NCI-H1436 treated with DMSO at 0.1 percent for 48 hours (cell line): Measurements from ENCODE around the gene UBE2D1.
"Not testable (repeated sequence)": the region's sequence is repeated elsewhere in the genome, so short reads cannot be mapped to it uniquely, and the experiment has no call there.

Experiments used
- DNase-seq: peaks from one replicate; lab custom pipeline; 2025; lab: John Stamatoyannopoulos, UW

Gene UBE2D1

GRCh38 chr10:58384095-58384494 is 49.3 kb downstream of the UBE2D1 start:
- no peak for DNase-seq

- DNase-seq = no peak
Measured at GRCh38 chr10:58384544-58384998, 49.8 kb downstream of the UBE2D1 start.

GRCh38 chr10:58384999-58385783 is 50.4 kb downstream of the UBE2D1 start, which contains the start of gene TFAM:
TFAM (plus strand) TSS chr10:58385410; CDS start chr10:58385548, 138 bp downstream.
- DNase-seq = peak; percentile 84

- no peak for DNase-seq
Measured at GRCh38 chr10:58385784-58386112, 50.9 kb downstream of the UBE2D1 start.

GRCh38 chr10:58389024-58389423 is 54.2 kb downstream of the UBE2D1 start:
- no peak for DNase-seq

DNA sequence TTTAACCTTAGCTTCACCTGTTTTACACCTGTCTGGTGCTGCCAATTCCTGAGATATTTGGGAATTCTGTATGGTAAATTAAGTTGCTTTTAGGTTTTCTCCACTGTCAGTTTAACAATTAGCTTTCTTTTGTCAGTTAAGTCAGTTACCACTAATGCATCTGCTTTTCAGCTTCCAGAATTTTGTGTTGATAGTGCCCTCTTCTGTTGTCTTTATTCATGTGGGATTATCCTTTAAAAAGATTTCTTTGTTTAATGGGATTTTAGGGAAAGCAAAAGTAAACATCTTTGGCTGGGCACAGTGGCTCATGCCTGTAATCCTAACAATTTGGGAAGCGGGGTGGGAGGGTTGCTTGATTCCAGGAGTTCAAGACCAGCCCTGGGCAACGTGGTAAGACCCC is 58.5 kb downstream of the UBE2D1 start:
- DNase-seq = no peak

DNA sequence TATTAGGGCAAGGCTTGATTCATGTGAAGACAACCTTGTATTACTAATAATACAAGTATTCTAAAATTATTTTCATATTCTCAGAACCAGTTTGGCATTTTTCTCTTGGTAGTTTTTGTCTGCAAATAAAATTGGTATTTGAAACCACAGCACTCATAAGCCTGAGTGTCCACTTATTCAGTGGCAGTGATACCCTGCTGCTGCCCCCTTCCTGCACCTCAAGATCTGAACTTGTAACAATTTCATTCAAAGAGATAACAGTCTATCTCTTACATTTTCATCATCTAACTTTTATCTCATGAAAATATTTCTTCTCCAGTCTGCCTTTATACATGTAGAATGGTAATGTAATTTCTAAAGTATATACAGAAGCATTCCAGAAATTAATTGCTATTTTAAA is 59.7 kb downstream of the UBE2D1 start:
- DNase-seq = no peak

- DNase-seq = no peak
Measured at GRCh38 chr10:58396057-58396456, 61.3 kb downstream of the UBE2D1 start.

DNA sequence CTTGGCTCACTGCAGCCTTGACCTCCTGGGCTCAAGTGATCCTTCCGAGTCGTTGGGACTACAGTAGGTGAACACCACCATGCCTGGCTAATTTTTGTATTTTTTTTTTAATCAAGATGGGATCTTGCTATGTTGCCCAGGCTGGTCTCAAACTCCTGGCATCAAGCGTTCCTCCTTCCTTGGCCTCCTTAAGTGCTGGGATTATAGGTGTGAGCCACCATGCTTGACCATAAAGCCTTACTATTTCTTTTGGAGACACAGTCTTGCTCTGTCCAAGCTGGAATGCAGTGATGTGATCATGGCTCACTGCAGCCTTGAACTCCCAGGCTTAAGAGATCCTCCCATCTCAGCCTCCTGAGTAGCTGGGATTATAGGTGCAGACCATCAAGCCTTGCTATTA is 63.0 kb downstream of the UBE2D1 start:
- no peak for DNase-seq

DNA sequence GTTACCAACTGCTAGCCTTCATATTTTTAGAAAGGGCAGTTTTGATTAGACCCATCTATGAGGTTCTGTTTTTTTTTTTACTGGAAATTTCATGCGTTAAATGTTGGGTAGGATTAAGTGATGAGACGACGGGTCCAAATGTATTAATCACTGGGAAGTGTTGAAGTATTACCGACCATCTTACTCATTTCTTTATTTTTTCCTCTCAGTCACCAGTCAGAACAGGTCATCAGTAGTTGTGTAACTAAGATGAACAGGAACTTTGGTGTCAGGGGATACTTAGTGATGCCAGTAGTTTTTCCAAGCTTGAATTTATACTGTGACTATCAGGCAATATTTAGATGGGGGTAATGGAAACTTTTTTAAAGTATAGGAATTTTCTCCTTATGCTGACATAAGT is 64.6 kb downstream of the UBE2D1 start:
- no peak for DNase-seq

DNA sequence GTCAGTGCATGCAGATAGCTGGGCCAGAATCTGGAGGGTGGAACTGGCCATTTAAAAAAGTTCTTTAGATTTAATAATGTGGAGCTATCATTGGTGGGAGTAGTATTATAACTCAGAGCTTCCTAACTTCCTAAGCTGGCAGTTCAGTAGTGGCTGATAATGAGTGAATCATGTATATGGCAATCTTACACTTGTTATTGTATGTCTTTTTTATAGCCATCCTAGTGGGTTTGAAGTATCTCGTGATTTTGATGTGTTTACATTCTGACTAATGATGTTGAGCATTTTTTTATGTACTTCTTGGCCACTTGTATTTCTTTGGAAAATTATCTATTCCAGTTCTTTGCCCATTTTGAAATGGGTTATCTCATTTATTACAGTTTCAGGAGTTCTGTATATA is 65.8 kb downstream of the UBE2D1 start:
- no peak for DNase-seq

DNA sequence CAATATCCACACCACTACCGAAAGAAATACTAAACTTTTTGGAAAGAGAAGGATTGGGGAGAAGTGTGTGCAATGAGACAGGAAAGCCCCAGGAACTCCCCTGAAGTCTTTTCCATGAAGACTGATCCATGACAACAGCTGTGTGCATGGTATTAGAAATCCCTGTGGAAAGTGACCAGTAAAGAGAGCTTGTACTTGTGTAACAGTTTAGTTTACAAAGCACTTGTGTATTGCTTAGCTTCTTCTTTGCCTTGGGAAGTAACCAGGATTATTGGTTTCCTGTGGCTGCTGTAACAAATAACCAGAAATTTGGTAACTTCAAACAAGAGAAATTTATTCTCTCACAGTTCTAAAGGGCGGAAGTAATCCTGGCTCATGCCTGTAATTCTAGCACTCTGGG is 69.2 kb downstream of the UBE2D1 start:
- no peak for DNase-seq

DNA sequence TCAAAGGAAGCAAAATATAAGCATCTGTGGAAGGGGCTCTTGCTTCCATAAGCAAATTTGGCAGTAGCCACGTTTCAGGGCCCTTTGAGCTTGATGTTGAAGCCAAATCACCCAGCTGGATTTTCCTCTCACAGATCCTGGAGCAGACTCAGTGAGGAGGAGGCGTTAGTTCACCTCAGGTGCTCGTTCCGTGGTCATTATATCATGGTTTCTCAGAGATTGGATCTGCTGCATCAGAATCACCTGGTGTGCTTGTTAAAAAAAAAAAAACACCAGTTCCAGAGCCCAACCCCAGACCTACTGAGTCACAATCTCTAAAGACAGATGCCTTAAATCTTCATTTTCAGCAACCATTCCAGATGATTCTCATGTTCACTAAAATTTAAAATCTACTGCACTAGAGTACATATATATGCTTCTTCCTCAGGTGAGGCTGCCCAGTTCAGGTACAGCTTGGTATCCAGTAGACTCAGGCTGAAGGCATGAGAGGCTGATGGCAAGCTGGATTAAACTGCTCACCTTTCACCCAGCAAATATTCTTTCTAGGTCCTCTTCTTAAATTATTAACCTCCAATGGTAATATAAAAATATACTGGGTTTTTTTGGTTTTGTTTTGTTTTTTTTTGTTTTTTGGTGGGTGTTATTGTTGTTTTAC is 75.3 kb downstream of the UBE2D1 start:
- no peak for DNase-seq

- DNase-seq = no peak
Measured at GRCh38 chr10:58412502-58412961, 77.7 kb downstream of the UBE2D1 start.

DNA sequence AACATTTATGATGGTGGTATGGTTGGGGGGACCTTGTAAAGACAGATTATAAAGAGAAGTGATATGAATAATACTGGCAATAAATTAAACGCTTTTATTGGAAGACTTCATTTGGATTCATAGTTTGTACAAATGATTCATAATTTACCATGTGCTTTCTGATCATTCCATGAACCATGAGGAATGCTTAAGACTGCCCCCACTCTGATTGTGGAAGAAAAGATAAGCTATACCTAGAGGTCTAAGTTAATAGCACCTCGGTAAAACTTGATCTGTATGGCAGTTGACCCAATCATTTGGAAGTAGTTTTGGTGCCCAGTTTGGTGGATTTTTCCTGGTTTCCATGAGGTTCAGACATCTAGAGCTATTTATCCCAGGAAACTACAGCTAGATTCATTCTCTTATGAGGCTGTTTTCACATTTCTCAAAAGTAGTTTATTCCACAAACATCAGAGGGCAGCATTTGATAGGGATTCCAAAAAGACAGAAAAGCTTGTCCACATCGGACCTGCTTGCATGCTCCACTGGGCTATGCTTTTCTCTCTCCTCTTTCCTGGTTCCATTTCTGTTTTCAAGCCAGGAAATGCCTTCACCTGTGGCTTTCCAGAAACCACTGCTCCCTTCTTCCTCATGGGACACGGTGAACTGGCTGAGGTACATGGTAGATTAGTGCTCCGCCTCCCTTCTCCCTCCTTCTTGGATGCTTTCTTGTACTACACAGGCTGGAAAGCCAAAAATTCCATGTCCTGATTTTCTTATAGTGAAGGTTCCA is 79.7 kb downstream of the UBE2D1 start:
- no peak for DNase-seq

DNA sequence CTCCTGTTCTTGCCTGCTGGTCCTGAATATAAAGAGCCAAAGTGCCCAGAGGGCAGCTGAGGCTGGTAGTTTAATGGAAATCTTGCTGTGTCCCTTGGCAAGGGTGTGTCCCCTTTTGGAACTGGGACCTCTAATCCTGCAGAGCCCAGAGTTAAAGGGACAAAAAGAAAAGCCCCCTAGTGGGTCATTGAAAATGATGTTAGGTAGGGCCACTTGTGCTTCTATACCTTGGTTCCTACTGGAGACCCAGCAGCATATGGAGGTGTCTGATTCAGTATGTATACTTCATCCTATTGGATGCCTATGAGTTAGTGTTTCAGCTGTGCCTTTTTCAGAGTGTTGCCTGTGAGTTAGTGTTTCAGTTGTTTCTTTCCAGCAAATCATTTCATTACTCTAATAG is 81.0 kb downstream of the UBE2D1 start:
- DNase-seq = no peak

GRCh38 chr10:58417902-58418301 is 83.1 kb downstream of the UBE2D1 start:
- DNase-seq = not testable (repeated sequence)
